Kidney glomerular epithelial cell (primary cell): Measurements from ENCODE around the gene TGFB2.
A peak's percentile ranks its signal among the peaks of the same experiment; 100 is the strongest.

Experiments
- DNase-seq: peaks from one replicate; lab custom pipeline; 2025; lab: John Stamatoyannopoulos, UW

Gene TGFB2

GRCh38 chr1:218332416-218332815 is 12.7 kb upstream of the TGFB2 start:
- DNase-seq: no peak

DNA sequence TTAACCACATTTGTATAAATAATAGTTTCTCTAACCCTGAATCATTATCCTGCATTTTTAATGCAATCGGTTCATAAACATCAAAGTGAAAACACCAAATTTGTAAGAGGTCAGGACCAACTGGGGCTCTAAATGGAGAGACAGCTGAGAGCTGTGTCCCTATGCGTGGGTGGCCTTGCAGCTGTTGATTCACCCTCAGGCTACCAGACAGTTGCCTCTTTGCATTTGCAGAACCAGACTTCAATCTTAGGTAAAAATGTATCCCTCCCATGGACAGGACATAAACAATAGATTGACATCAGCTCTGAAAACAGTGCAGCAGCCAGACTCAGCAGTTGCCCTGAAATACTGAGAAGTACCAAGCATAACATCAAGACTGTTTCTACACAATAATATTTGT is 8.8 kb upstream of the TGFB2 start:
- DNase-seq: no peak

- DNase-seq: peak; percentile 47
Measured at GRCh38 chr1:218339267-218339831, 5.8 kb upstream of the TGFB2 start.

- DNase-seq: no peak
Measured at GRCh38 chr1:218341325-218341724, 3.8 kb upstream of the TGFB2 start.

DNA sequence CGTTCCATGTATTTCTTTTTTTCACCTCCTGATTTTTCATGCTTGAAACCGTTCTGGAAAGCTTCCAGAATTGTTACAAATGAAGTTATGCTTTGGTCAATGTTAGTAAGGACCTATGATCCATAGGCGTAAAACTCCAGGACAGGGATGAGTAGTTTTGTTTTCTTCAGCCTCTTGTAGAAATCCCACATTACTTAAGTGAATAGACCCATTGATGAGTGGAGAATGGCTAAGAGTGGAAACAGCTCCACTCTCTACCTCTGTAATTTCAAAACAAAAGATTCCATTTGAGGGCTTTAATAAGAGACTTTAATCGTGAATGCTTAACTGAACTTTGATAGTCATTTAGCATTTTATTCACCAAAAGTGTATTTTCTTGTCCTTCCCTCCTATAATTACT is 3.0 kb upstream of the TGFB2 start:
- DNase-seq: no peak

- peak; percentile 60 for DNase-seq
Measured at GRCh38 chr1:218345673-218346390, 696 bp downstream of the TGFB2 start.

DNA sequence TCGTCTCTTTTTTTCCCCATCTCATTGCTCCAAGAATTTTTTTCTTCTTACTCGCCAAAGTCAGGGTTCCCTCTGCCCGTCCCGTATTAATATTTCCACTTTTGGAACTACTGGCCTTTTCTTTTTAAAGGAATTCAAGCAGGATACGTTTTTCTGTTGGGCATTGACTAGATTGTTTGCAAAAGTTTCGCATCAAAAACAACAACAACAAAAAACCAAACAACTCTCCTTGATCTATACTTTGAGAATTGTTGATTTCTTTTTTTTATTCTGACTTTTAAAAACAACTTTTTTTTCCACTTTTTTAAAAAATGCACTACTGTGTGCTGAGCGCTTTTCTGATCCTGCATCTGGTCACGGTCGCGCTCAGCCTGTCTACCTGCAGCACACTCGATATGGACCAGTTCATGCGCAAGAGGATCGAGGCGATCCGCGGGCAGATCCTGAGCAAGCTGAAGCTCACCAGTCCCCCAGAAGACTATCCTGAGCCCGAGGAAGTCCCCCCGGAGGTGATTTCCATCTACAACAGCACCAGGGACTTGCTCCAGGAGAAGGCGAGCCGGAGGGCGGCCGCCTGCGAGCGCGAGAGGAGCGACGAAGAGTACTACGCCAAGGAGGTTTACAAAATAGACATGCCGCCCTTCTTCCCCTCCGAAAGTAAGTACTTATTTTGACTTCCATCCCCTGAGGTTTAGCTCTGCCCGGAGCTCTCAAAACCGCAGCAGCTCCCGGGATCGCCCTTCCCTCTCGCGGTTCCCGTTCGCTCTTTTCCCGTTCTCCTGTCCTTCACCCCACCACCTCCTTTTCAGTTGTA is 1.5 kb downstream of the TGFB2 start:
- peak; percentile 57 for DNase-seq

DNA sequence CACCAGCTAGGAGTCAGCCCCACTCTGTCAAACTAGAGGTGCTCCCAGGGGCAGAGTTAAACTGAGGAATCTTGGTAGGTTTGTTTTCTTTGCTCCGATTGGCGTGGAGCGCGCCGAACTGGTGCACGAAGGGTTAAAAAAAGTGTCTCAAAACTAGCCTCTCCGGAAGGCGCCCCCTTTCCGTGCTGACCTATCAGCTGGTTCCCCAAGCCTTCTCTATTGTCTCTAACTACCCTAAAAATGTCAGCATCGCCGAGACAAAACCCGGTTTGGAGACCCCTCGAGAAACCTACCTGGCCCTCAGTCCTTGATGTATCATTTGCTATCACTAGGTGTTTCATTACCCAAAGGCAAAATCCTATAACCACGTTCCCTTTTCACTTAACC is 2.2 kb downstream of the TGFB2 start:
- DNase-seq: peak; percentile 56

- peak; percentile 74 for DNase-seq
Measured at GRCh38 chr1:218347723-218348627, 2.8 kb downstream of the TGFB2 start.

DNA sequence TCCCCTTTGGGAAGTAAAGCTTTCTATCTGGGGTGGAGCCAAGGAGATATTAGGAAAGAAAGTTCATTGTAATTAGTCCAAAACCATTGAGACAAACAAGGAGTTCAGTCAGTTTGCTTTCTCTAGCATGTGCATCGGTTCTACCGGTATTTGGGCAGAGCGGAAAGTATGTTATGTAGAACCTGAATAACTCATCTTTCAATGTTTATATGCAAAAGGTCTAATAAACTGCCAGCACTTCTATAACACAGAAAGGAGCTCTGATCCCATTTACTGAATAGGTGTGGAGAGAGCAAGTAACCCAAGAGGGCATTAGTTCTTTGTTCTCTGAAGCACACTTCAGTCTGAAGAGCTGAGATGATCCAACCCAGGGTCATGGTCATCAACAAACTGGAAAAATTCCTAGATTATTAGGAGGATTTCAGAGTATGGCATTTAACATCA is 3.5 kb downstream of the TGFB2 start:
- peak; percentile 53 for DNase-seq

- DNase-seq: peak; percentile 30
Measured at GRCh38 chr1:218349348-218350034, 4.4 kb downstream of the TGFB2 start.

- no peak for DNase-seq
Measured at GRCh38 chr1:218350035-218350525, 4.9 kb downstream of the TGFB2 start.

GRCh38 chr1:218350801-218351266 is 5.7 kb downstream of the TGFB2 start:
- DNase-seq: peak; percentile 22

GRCh38 chr1:218351391-218352074 is 6.4 kb downstream of the TGFB2 start:
- DNase-seq: no peak

DNA sequence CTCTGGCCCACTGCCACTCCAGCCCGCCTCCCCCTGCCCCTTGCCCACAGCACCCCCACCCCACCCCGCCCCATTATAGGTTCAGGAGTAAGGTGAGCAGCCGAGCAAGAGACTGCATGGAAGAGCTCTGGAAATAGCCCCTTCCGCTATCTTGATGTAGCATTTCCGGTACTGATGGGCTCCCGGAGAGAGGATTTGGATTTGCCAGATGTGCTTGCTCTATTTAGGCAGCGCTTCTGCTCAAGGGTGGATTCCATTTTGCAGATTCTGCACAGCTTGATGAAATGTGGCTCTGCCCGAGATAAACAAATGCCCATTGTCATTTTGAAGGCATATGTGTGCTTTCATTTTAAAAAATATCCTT is 6.9 kb downstream of the TGFB2 start:
- DNase-seq: no peak

- peak; percentile 61 for DNase-seq
Measured at GRCh38 chr1:218353656-218354055, 8.5 kb downstream of the TGFB2 start.

DNA sequence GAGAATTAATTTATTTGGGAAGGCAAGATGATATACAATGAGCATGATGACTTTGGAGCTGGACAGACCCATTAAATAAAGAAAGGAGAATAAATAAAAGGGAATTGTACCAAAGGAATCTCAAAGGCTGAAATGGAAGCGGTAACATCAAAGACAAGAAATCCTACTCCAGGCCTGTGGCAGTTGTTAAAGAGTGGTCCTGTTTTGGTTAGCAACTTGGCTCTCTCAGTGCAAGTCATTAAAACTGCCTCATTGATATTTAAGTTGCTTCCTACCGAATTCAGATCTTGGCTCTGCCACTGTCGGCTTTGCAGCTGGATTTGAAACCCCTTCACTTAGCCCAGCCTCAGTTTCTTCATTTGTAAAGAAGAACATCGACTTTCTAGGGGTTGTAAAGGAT is 10.1 kb downstream of the TGFB2 start:
- DNase-seq: no peak

DNA sequence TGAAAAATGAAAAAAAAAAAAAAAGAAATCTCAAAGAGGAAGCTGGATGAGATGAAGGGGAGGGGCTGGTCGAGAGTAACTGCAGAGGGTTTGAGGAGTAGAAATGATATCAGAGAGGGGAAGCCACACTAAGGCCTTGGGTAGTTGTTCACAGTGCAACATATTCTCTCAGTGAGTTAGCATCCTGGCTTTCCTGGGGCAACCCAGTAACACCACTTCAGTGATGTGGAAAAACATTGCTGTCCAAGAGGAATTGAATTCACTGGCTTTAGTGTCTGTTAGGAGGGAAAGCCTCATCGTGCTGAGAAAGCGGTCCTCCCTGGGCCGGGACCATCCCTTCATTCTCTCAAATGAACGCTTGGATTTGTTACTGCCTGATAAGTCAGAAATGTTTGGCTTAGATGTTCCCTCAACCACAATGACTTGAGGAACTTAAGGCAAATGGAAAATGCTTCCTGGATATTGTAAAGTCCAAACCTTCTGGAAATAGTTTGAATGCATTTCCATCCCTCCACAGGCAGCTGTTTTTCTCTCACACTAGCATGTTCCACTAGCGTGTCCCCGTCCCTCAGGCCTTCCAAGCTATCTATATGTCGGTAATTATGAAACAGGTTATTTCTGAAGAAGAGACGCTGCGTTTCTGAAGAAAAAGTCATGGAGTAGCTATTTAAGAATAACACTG is 12.2 kb downstream of the TGFB2 start:
- DNase-seq: no peak

DNA sequence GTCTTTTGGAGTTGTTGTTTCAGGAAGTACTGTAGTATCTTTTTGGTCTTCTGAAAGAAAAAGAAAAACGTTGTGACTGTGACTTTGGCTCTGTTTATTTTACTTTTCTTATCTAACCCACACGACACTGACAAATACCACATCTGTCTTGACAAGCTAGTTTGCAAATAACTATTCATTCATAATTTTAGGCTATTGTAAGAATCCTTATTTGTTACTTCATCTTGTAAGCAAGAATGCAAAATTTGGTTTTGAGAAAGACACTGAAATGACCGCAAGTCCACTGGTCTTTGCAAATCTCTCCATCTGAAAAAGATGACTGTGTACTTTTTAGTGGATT is 12.7 kb downstream of the TGFB2 start:
- no peak for DNase-seq
